Activated CD4-positive, CD25-positive, alpha-beta regulatory T cell (primary cell): ENCODE measurements around the gene EAPP.
"Not testable (repeated sequence)": the region's sequence is repeated elsewhere in the genome, so short reads cannot be mapped to it uniquely, and the experiment has no call there.

Experiments
- DNase-seq, 4 experiments: peaks; one replicate each; lab custom pipeline; 2025; lab: John Stamatoyannopoulos, UW

EAPP gene

DNA sequence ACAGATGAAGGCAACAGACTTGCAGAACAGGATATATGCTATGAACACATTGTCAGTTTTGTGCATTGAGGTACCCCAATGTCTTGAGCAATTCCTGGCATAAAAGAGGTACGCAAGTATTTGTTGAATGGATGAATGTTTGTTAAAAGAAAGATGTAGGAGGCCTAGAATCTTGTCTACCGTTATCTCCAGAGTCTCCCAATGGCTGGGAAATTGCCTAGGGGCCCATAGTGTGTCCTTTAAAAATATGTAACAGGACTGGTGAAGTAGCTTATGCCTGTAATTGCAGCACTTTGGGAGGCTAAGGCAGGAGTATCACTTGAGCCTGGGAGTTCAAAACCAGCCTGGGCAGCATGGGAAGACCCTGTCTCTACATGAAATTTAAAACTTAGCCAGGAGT, 57.0 kb downstream of the EAPP start:
- no peak for DNase-seq

DNA sequence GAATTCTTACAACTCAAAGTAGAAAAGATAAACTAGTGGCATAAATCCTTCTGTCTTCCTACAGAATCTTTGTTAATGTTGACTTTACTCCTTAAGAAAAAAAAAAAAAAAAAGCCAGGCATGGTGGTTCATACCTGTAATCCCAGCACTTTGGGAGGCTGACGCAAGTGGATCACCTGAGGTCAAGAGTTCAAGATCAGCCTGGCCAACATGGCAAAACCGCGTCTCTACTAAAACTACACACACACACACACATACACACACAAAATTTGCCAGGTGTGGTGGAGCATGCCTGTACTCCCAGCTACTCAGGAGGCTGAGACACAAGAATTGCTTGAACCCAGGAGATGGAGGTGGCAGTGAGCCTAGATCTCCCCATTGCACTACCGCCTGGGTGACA, 59.8 kb downstream of the EAPP start:
- DNase-seq = no peak

DNA sequence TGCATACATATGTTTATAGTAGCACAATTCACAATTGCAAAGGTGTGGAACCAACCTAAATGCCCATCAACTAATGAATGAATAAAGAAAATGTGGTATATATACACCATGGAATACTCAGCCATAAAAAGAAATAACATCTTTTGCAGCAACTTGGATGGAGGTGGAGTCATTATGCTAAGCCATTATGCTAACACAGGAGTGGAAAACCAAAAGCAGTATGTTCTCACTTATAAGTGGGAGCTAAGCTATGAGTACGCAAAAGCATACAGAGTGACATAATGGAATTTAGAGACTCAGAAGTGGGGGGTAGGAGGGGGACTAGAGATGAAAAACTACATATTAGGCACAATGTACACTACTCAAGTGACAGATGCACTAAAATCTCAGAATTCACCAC, 61.2 kb downstream of the EAPP start:
- DNase-seq = no peak

DNA sequence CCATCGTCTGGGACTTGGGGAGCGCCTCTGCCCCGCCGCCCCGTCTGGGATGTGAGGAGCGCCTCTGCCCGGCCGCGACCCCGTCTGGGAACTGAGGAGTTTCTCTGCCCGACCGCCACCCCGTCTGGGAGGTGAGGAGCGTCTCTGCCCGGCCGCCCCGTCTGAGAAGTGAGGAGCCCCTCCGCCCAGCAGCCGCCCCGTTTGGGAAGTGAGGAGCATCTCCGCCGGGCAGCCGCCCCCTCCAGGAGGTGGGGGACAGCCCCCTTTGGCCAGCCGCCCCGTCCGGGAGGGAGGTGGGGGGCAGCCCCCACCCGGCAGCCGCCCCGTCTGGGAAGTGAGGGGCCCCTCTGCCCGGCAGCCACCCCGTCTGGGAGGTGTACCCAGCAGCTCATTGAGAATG, 63.5 kb downstream of the EAPP start:
- not testable (repeated sequence) for DNase-seq

DNA sequence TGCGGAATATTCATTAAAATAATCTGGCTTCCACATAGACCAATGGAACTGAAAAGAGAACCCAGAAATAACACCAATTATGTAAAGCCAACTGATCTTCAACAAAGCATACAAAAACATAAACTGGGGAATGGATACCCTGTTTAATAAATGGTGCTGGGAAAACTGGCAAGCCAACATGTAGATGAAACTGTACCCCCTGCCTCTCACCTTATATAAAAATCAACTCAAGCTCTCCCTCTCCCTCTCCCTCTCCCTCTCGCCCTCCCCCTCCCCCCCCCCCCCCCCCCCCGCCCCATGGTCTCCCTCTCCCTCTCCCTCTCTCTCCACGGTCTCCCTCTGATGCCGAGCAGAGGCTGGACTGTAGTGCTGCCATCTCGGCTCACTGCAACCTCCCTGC, 64.3 kb downstream of the EAPP start:
- DNase-seq = no peak

DNA sequence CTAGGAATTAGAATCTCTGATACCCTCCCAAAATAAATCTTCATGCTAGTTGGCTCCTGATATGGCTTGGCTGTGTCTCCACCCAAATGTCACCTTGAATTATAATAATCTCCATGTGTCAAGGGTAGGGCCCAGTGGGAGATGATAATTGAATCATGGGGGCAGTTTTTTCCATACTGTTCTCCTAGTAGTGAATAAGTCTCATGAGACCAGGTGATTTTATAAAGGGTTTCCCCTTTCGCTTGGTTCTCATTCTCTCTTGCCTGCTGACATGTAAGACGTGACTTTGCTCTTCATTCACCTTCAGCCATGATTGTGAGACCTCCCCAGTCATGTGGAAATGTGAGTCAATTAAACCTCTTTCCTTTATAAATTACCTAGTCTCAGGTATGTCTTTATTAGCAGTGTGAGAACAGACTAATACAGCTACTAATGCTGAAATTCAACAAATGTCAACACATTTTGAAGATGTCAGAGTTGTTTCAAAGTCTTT, 65.3 kb downstream of the EAPP start:
- DNase-seq = no peak

DNA sequence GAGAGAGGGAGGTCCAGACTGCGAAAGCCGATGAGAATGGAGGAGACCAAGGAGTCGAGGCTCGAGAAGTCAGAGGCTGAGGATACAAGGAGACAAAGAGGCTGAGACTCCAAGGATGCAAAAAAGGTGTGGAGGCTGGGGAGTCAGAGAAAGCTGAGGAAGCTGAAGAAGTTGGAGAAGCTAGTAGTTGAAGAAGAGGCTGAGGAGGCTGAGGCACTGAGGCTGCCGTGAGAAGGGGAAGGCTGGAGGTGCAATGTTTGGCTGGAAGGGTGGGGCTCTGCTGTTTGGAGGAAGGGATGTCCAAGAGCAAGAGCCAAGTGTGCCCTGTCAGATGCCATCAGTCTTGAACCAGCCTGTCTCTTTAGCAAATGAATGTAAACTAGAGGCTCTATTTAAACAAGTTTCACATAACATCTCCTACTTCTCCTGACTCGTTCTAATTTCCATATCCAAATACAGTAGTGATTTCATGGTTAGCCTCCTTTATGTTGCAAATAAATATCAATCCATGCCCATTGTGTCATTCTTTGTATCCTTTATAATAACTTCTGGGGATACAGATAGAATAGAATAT, 66.7 kb downstream of the EAPP start:
- DNase-seq = no peak

DNA sequence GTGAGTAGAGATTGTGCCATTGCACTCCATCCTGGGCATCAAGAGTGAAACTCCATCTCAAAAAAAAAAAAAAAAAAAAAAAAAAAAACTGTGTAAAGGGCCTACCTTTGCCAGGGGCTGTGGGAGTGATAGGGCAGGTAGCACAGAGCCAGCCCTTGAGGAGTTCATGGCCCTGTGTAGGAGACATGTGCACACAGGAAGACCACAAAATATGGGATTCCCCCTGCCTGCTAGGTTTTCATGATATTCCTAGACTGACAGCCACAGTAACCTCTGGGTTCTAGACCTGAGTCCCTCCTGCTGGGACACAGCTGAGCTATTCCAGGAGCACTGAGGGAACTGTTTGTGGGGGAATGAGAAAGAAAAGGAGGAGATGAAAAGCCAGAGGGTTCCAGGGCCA, 69.2 kb downstream of the EAPP start:
- DNase-seq = no peak

DNA sequence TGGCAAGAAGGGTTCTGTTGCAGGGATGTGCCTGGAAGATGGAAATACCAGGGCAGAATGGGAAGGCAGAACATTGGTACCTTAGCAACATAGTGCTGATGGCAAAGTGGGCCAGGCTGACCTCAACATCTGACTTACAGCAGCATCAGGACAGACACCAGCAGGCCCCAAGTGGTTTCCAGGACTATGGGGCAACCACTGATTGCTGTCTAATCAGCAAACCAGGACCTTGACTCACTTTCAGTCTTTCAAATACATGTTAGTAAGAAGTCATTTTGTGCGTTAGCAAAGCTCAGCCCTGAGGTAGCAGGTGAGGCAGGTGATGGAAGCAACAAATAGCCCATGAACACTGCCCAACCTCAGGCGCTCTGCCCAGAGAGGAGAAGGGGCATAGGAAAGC, 72.8 kb downstream of the EAPP start:
- no peak for DNase-seq
